Measurements from ENCODE around the gene DNAH14. TPM values are rescaled to one million over a fixed set of nuclear protein-coding genes. Genes with fewer than 3 reads are reported as not detected.

The DNAH14 gene
- total RNA-seq, 1 experiment from 2014 or later: 39.7 TPM

GRCh38 chr1:225290244-225290643 is 360.8 kb downstream of the DNAH14 start:
- no peak for DNase-seq
- Mint-ChIP-seq H3K27ac (no peak overlapping the region), H3K4me3 (no peak overlapping the region), H3K36me3 (ENCODE audit: insufficient read depth in 1 of 3, low read depth in 3 of 3) (peaks cover 0 to 2% (median 0%) of the 10 kb centered on the region in 3 experiments; a peak in 1 of 7 replicates), H3K4me1 (no peaks in the 10 kb centered on the region), H3K27me3 (ENCODE audit: low read depth) (no peaks in the 10 kb centered on the region), H3K9me3 (peaks cover 11 to 20% of the 10 kb centered on the region in 2 experiments)
- H3K14ac ChIP-seq (ENCODE audit: insufficient read depth, low read length): no peak overlapping the region
- H3K18ac ChIP-seq (ENCODE audit: insufficient read length, low read depth, low read length): no peak overlapping the region
- TF ChIP-seq, protein P1, sequence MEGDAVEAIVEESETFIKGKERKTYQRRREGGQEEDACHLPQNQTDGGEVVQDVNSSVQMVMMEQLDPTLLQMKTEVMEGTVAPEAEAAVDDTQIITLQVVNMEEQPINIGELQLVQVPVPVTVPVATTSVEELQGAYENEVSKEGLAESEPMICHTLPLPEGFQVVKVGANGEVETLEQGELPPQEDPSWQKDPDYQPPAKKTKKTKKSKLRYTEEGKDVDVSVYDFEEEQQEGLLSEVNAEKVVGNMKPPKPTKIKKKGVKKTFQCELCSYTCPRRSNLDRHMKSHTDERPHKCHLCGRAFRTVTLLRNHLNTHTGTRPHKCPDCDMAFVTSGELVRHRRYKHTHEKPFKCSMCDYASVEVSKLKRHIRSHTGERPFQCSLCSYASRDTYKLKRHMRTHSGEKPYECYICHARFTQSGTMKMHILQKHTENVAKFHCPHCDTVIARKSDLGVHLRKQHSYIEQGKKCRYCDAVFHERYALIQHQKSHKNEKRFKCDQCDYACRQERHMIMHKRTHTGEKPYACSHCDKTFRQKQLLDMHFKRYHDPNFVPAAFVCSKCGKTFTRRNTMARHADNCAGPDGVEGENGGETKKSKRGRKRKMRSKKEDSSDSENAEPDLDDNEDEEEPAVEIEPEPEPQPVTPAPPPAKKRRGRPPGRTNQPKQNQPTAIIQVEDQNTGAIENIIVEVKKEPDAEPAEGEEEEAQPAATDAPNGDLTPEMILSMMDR (conservative IDR thresholded peaks at IDR 0.05): no peak
- no peak overlapping the region for H2BK12ac ChIP-seq (ENCODE audit: insufficient read length, low read depth, low read length)
- no peaks in the 10 kb centered on the region for H3K9me3 ChIP-seq (ENCODE audit: control insufficient read depth, low read depth, low read length)
- no peaks in the 10 kb centered on the region for H3K4me1 ChIP-seq (ENCODE audit: insufficient read depth, low read length)
- no peak overlapping the region for H4K91ac ChIP-seq (ENCODE audit: insufficient read length, low read depth, low read length)
- H2BK20ac ChIP-seq (ENCODE audit: low read depth, low read length, poor library complexity, severe bottlenecking): no peak overlapping the region
- H3K23ac ChIP-seq (ENCODE audit: insufficient read length, low read depth, low read length): no peak overlapping the region
- no peak overlapping the region for H2AFZ ChIP-seq (ENCODE audit: low read length)
- no peak overlapping the region for H4K8ac ChIP-seq (replicated peaks; ENCODE audit: insufficient read length, low read depth, low read length)
- H4K5ac ChIP-seq (ENCODE audit: insufficient read length, low read depth, low read length): no peak overlapping the region
- no peaks in the 10 kb centered on the region for H3K79me1 ChIP-seq (ENCODE audit: insufficient read depth, low read depth, low read length, poor library complexity, severe bottlenecking)
- H3K27ac ChIP-seq (ENCODE audit: insufficient read length, low read depth, low read length): no peak overlapping the region
- no peak overlapping the region for H3K56ac ChIP-seq (ENCODE audit: insufficient read length, low read depth, low read length)
- no peaks in the 10 kb centered on the region for H3K79me2 ChIP-seq (ENCODE audit: insufficient read depth, low read length)
- no peak overlapping the region for H3K4me2 ChIP-seq (ENCODE audit: insufficient read depth, insufficient read length, low read length)
- no peaks in the 10 kb centered on the region for H4K20me1 ChIP-seq (ENCODE audit: control insufficient read depth, insufficient read depth, insufficient read length)
- H2BK5ac ChIP-seq (ENCODE audit: insufficient read length, low read length): no peak overlapping the region
- H2BK15ac ChIP-seq (ENCODE audit: low read depth, low read length): no peak overlapping the region
- no peak overlapping the region for H2BK120ac ChIP-seq (ENCODE audit: low read depth, low read length, poor library complexity, severe bottlenecking)
- no peak overlapping the region for H3K4ac ChIP-seq (ENCODE audit: low read depth, low read length)
- no peak overlapping the region for H3K9ac ChIP-seq (ENCODE audit: extremely low read depth, insufficient read length, low read length)
- WGBS (ENCODE audit: extremely low coverage, insufficient read length, low lambda C conversion rate): no CpG with 5 or more reads among the region's 1 CpG
- no peak overlapping the region for H3T11ph ChIP-seq (ENCODE audit: low read length)
- H3K23me2 ChIP-seq (ENCODE audit: insufficient read length, low read depth, low read length, poor library complexity, severe bottlenecking): no peaks in the 10 kb centered on the region
- no peaks in the 10 kb centered on the region for H3K27me3 ChIP-seq (ENCODE audit: insufficient read depth, low read length)
- H2AK5ac ChIP-seq (ENCODE audit: insufficient read length, low read length): no peak overlapping the region
